Measurements from ENCODE around the gene ZNF860.

Gene ZNF860

DNA sequence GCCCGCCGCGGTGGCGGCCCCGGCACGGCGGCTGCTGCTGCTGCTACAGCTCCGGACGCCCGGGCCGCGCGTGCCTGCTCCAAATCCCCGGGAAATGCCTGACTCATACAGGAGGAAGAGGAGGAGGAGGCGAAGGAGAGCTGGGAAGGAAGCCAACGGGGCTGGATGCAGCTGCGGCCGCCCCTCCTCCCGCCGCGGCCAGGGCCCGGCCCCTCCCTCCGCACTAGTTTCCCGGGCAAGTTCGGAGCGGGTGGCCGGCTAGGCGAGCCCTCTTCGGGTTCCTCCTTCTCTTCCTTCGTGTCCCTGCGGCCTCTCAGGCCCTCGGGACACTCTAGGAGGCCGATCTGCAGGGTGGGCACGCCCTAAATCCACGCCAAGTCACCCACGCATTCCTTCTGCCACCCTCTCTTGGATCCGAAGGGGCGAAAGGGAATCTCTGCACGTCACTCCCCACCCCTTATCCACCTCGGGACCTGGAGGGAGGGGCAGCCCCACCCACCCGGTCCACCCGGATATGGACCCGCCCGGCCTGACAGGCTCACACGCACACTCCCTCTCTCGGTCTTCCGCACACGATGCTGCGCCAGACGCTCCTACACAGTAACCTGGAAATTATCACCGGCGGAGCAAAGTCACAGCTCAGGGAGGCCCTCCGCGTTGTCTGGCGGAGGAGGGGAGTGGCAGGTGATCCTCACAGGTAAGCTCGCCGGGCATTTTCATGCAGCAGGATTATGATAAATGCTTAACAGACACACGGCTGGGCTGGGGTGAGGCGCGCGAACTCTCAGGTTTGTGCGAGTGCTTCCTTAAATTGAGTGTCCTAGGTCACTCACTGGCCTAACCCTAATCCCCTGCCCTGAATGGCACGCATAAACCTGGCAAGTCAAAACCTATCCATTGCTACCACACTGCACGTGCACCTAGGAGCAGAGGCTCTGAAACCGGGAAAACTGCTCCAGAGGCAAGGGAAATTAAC is at the start of gene ZNF860, which contains the start of gene OSBPL10:
TSS of gene ZNF860 (plus strand) at position 545 of the 976 bp plus-strand sequence. CDS start 7,330 bp downstream, outside the sequence.
TSS of gene OSBPL10 (minus strand) at position 57 of the 976 bp plus-strand sequence. CDS start 83 bp downstream, outside the sequence.
- DNase-seq: peak; percentile 92

- DNase-seq: no peak
Measured at GRCh38 chr3:31932990-31933389, 48.6 kb upstream of the ZNF860 start.

DNA sequence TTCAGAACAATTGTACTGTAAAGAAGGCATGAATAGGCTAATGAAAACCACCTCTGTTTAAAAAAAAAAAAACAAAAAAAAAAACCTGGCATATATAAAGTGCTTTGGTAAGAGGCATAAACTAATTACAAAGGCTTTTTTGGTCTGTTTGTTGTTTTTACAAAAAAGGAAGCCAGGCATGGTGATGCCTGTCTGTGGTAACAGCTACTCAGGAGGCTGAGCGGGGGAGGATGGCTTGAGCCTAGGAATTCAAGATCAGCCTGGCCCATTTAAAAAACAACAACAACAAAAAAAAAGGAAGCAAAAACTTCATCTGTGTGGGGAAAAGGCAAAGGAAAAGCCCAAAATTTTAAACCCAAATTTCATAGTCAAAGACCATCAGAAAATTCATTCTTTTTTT is 47.5 kb upstream of the ZNF860 start:
- DNase-seq: no peak

DNA sequence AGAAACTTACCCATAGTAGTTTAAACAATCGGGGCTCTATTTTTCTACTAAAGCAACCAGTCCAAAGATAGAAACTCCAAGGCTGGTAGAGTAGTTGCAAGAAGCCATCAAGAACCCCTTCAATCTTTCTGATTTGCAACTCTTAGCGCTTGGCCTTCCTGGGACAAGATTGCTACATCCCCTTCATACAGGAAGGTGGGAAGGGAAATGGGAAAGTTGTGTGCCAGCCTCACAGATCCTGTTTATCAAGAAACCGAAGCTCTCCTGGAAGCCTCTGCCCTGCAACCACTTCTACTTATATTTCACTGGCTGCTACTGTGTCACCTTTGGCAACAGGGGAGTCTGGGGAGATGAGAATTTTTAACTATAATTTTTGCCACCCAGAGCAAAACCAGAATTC is 46.7 kb upstream of the ZNF860 start:
- DNase-seq: no peak

DNA sequence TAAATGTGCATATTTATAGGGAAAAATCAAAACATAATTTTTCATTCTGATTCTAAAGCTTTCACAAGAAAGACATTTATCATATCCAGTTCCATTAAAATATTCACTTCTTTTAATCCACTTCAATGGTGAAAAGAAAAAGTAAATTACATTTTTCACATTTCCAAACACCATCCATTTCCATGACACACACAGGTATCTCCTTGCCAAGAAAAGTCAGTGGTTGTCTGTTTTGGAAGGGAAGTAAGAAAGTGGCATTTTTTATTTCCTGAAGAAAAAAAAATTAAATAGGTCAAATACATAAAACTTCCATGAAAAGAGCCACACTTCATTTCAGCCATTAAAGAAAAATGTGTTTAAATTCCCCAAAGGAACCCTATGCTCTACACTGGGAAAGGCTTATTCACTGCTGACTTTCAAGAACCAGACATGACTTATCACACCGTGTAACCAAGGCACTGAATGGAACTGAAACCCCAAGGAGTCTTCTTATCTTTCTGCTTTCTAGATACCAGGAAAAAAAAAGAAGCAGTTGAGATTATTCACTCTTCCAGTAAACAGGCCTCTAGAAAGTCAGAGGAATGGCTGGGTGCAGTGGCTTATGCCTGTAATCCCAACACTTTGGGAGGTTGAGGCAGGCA is 45.0 kb upstream of the ZNF860 start:
- DNase-seq: no peak

DNA sequence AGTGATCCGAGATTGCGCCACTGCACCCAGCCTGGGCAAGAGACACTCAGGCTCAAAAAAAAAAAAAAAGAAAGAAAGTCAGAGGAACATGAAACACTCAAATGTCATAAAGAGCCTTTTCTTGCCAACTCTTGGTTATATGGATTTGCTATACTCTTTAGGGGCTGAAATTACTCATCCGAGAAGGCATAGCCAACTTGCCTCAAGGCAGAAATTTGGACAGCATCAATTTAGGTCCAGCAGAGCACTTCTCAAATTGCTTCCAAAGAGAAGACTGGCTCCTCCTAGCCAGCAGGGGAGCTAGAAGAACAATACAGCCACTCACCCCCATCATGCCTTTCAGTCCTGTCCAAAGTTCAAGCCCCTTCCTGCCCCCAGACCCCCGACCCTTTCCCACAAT is 44.3 kb upstream of the ZNF860 start:
- DNase-seq: no peak

DNA sequence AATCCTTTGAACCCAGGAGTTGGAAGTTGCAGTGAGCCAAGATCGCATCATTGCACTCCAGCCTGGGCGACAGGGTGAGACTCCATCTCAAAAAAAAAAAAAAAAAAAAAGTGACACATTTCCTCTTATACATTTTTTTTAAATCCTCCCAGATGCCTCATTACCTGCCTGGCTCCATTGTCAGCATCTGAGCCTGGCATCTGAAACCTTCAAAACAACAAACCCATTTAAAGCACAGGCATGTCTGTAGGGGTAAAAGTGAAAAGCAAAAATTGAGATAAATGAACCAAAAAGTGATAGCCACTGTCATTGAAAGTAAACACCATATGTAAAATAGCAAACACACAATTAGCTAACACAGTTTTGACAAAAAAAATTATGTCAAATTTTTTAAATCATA is 39.1 kb upstream of the ZNF860 start:
- DNase-seq: no peak

DNA sequence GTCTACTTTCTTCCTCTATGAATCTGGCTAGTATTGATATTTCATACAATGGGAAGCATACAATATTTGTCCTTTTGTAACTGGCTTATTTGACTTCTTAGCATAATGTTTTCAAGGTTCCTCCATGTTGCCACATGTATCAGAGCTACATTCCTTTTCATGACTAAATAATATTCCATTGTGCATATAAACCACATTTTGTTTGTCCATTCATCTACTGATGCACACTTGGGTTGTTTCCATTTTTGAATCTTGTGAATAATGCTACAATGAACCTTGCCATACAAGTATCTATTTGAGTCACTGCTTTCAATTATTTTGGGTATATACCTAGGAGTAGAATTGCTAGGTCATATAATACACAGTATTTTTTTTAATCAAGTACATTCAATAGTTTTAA is 38.5 kb upstream of the ZNF860 start:
- DNase-seq: no peak

DNA sequence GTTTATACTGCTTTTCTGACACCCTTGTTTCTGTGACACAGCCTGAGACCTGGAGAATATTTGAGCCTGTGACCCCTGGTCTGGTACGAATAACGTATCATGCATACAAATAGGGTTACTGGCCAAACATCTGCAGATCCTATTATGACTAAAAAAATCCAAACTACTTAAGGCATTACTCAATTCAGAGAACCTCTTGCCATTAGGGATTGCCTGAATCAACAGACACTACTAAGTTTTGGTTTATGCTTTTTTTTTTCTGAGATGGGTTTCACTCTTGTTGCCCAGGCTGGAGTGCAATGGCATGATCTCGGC is 35.9 kb upstream of the ZNF860 start:
- peak; percentile 37 for DNase-seq

GRCh38 chr3:31946484-31947081 is 35.0 kb upstream of the ZNF860 start:
- no peak for DNase-seq

DNA sequence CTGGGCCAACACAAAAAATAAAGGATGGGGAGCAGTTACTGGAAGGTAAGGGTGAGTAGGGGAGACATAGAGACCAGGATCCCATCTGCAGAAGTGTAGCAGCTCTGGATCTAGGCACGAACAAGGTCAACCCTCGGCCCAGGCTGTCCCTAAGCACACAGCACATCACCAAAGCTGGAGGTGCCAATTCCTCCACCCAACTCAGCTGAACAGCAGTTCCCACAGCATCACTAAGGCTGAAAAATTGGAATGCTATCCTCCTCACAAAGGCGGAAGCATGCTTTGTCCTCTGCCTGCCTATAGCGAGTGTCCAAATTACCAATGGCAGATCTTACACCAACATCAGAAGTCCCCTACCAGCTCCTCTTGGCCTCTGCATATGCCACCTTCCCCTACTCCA is 34.4 kb upstream of the ZNF860 start:
- no peak for DNase-seq

GRCh38 chr3:31947671-31948091 is 33.9 kb upstream of the ZNF860 start:
- DNase-seq: no peak

DNA sequence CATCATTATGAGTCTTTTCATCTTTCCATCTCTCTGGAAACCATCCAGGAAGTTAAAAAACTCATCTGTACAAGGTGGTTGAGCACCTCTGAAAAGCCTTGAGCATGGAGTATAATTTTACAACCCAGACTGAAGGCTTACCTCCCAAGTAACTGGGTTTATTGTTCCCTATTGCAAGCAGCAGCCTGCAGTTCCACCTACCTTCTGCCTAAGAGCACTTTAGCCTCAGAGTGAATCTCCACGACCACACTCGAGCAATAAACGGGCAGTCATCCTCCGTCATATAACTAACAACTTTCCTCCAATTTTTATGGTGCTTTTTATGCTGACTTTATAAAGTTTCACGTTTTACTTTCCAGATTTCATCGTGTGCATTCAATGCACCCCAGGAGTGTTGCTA is 33.3 kb upstream of the ZNF860 start:
- DNase-seq: no peak

- DNase-seq: no peak
Measured at GRCh38 chr3:31952205-31952604, 29.3 kb upstream of the ZNF860 start.

DNA sequence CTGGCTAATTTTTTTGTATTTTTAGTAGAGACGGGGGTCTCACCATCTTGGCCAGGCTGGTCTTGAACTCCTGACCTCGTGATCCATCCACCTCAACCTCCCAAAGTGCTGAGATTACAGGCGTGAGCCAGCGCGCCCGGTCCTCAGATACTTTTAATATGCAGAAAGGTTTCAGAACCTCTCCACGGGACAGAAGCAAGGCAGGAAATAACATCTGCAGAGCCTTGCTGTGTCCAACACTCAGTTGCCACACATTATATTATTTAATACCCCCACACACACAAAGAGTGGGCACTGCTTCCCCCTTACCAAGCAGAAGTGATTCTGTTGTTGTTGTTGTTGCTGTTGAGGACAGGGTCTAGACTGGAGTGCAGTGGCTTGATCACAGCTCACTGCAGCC is 28.5 kb upstream of the ZNF860 start:
- DNase-seq: no peak

GRCh38 chr3:31953636-31954035 is 27.9 kb upstream of the ZNF860 start:
- DNase-seq: no peak

GRCh38 chr3:31955581-31955980 is 26.0 kb upstream of the ZNF860 start:
- DNase-seq: no peak

- no peak for DNase-seq
Measured at GRCh38 chr3:31957106-31957505, 24.4 kb upstream of the ZNF860 start.

DNA sequence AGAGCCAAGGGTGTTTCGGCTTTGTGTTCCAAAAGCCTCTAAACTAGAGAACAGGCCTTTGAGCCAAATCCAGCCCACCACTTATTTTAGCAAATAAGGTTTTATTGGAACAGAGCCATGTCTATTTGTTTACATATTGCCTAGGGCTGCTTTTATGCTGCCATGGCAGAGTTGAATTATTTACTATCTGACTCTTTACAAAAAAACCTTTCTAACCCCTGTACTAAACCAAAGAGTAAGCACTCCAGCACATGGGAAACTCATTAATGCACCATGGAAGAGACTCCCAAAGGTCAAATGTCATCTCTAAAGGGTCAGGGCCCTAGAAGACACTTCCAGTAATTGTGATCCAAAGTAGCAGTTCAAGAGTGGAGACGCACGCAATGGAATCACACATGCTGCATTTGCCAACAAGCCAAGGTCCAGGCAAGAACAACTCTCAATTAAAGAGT is 22.8 kb upstream of the ZNF860 start:
- DNase-seq: no peak

DNA sequence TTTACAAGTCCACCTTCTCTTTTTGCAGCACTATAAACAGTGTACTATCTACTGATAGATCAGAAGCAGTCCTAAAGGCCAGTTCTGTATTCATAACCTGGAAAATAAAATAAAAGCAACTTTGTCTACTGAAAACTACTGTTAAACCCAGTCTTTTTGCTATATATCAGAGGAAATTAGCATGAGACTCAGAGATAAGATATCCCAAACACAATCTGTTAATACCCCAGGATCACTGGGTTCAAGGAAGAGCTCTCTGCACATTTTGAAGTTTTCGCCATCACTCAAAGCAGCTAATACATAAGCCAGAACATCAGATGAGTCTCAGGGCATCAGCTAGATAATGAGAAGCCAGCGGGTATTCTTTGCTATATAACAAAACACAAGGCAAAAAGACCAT is 22.3 kb upstream of the ZNF860 start:
- DNase-seq: no peak

GRCh38 chr3:31959951-31960792 is 21.4 kb upstream of the ZNF860 start:
- no peak for DNase-seq

DNA sequence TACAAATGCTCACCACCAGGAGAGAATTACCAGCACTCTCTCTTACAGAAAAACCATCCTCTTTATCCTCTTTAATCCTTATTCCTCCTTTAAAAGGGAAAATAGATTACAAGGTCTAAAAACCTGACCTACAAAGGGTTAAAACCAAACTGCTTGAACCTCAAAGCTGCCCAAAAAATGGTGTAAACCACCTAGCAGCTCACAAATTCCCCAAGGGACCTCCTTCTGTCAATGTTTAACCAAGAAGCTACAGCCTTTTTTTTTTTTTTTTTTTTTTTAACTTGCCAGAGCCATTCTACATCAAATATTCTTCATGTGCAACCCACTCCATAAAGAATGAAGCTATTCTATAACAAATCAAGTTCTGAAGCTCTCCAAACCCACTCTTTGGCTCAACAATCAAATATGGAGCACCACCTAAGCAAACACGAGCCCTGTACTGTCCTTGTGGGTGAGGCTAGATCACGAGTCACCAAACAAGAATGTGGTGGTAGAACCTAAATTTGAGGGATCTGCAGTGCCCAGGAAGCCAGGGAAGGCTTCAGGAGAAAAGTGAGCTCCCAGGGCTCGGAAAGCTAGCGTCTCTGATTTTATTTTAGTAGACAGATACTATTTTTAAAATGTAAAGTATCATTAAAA is 20.6 kb upstream of the ZNF860 start:
- DNase-seq: no peak

Measured in femur (tissue), 1 donor.